GM19099 (cell line): ENCODE data around the gene ING5.

Experiments used
- POLR2A ChIP-seq: IDR thresholded peaks from 3 replicates; pipeline ENCODE4 v1.6.1; 2011; ENCODE audit warnings: low read depth; ENCODE audit not compliant: insufficient read length; ENCODE audit errors: extremely low read depth

Gene ING5

GRCh38 chr2:241701399-241702154 lies at the start of gene ING5:
TSS of gene ING5 (plus strand) at chr2:241702039. CDS start at chr2:241702066, 27 bp downstream.
- peak; percentile 77 for TF ChIP-seq POLR2A

- TF ChIP-seq POLR2A, result no peak
Measured at GRCh38 chr2:241652142-241652541, 49.7 kb upstream of the ING5 start.

- TF ChIP-seq POLR2A, result no peak
Measured at GRCh38 chr2:241652722-241653121, 49.1 kb upstream of the ING5 start.

GRCh38 chr2:241653210-241653750 lies 48.6 kb upstream of the ING5 start:
- TF ChIP-seq POLR2A, result no peak

GRCh38 chr2:241654551-241654950 lies 47.3 kb upstream of the ING5 start:
- TF ChIP-seq POLR2A, result no peak

- no peak for TF ChIP-seq POLR2A
Measured at GRCh38 chr2:241655516-241656189, 46.2 kb upstream of the ING5 start.

- no peak for TF ChIP-seq POLR2A
Measured at GRCh38 chr2:241656190-241656741, 45.6 kb upstream of the ING5 start.

- TF ChIP-seq POLR2A, result no peak
Measured at GRCh38 chr2:241657786-241658254, 44.0 kb upstream of the ING5 start.

- TF ChIP-seq POLR2A, result no peak
Measured at GRCh38 chr2:241658296-241658695, 43.5 kb upstream of the ING5 start.

GRCh38 chr2:241659150-241659739 lies 42.6 kb upstream of the ING5 start:
- TF ChIP-seq POLR2A, result no peak

GRCh38 chr2:241660593-241661213 lies 41.1 kb upstream of the ING5 start:
- no peak for TF ChIP-seq POLR2A

GRCh38 chr2:241665731-241666440 lies 36.0 kb upstream of the ING5 start:
- no peak for TF ChIP-seq POLR2A

- no peak for TF ChIP-seq POLR2A
Measured at GRCh38 chr2:241666627-241667400, 35.0 kb upstream of the ING5 start.
